MM.1S (cell line): ENCODE results near the gene PRKCB.

Experiments used
- EZH2 ChIP-seq: fragments of 300-600 bp; sonication (generic); optimal IDR thresholded peaks from 2 replicates; pipeline ENCODE3; 2017; ENCODE audit warnings: low read depth, mild to moderate bottlenecking, antibody characterized with exemption, low read length, mixed read lengths
- EZH2phosphoT487 ChIP-seq: fragments of 300-600 bp; sonication (generic); IDR thresholded peaks from 2 replicates; pipeline ENCODE4 v1.6.1; 2018; ENCODE audit warnings: antibody characterized with exemption, low read length
- TF ChIP-seq, protein P1 (sequence below): fragments of 300-600 bp; sonication (generic); IDR thresholded peaks from 2 replicates; pipeline ENCODE4 v1.5.1; 2016; ENCODE audit warnings: antibody characterized with exemption, low read length, mixed read lengths

GRCh38 chr16:24255456-24256371 lies 419.9 kb downstream of the PRKCB start, which contains the start of gene CACNG3:
- TF ChIP-seq, protein P1, sequence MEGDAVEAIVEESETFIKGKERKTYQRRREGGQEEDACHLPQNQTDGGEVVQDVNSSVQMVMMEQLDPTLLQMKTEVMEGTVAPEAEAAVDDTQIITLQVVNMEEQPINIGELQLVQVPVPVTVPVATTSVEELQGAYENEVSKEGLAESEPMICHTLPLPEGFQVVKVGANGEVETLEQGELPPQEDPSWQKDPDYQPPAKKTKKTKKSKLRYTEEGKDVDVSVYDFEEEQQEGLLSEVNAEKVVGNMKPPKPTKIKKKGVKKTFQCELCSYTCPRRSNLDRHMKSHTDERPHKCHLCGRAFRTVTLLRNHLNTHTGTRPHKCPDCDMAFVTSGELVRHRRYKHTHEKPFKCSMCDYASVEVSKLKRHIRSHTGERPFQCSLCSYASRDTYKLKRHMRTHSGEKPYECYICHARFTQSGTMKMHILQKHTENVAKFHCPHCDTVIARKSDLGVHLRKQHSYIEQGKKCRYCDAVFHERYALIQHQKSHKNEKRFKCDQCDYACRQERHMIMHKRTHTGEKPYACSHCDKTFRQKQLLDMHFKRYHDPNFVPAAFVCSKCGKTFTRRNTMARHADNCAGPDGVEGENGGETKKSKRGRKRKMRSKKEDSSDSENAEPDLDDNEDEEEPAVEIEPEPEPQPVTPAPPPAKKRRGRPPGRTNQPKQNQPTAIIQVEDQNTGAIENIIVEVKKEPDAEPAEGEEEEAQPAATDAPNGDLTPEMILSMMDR: no peak
- TF ChIP-seq EZH2phosphoT487: no peak
- TF ChIP-seq EZH2: no peak
